CD4-positive, alpha-beta T cell treated with Interleukin-15 for 4 hours (primary cell): ENCODE measurements around the gene TOX4.
"Not testable (repeated sequence)": the region's sequence is repeated elsewhere in the genome, so short reads cannot be mapped to it uniquely, and the experiment has no call there.

Experiments used
- DNase-seq: peaks from one replicate; pipeline ENCODE4 v3.0.0-alpha.2; 2020; ENCODE audit warnings: low spot score

The TOX4 gene

GRCh38 chr14:21476925-21477681 is at the start of gene TOX4, which contains the start of gene RAB2B:
Gene TOX4, plus strand, starts transcription at chr14:21477195. Its CDS starts 84 bp downstream, at chr14:21477279.
Gene RAB2B, minus strand, starts transcription at chr14:21476959. Its CDS starts 87 bp downstream, at chr14:21476872.
- DNase-seq = peak; percentile 98

GRCh38 chr14:21428930-21429329 is 48.1 kb upstream of the TOX4 start:
- DNase-seq = no peak

- no peak for DNase-seq
These were observed 45.9 kb upstream of the TOX4 start for GRCh38 chr14:21431126-21431525.

GRCh38 chr14:21436567-21437062 is 40.4 kb upstream of the TOX4 start:
- DNase-seq = no peak

GRCh38 chr14:21437063-21437901 is 39.7 kb upstream of the TOX4 start:
- peak; percentile 99 for DNase-seq

- no peak for DNase-seq
These were observed 36.1 kb upstream of the TOX4 start for GRCh38 chr14:21440859-21441258.

GRCh38 chr14:21442657-21443056 is 34.3 kb upstream of the TOX4 start:
- not testable (repeated sequence) for DNase-seq

GRCh38 chr14:21449899-21450216 is 27.1 kb upstream of the TOX4 start:
- DNase-seq = no peak

GRCh38 chr14:21454843-21455544 is 22.0 kb upstream of the TOX4 start:
- no peak for DNase-seq

GRCh38 chr14:21455592-21455911 is 21.4 kb upstream of the TOX4 start:
- no peak for DNase-seq

- peak; percentile 100 for DNase-seq
These were observed 20.9 kb upstream of the TOX4 start, which contains the start of gene CHD8 for GRCh38 chr14:21455912-21456667. Gene CHD8, minus strand, starts transcription at chr14:21456123. Its CDS starts 24,480 bp downstream, at chr14:21431643.

GRCh38 chr14:21467616-21468015 is 9.4 kb upstream of the TOX4 start:
- DNase-seq = no peak

- no peak for DNase-seq
These were observed 1.1 kb upstream of the TOX4 start for GRCh38 chr14:21475767-21476522.

GRCh38 chr14:21476523-21476924 is 471 bp upstream of the TOX4 start:
- DNase-seq = no peak

GRCh38 chr14:21486640-21487087 is 9.7 kb downstream of the TOX4 start:
- DNase-seq = no peak

GRCh38 chr14:21494902-21495762 is 18.1 kb downstream of the TOX4 start:
- no peak for DNase-seq

GRCh38 chr14:21496453-21496852 is 19.5 kb downstream of the TOX4 start:
- DNase-seq = no peak

GRCh38 chr14:21498540-21499526 is 21.8 kb downstream of the TOX4 start:
- peak; percentile 61 for DNase-seq

GRCh38 chr14:21501568-21501967 is 24.6 kb downstream of the TOX4 start:
- DNase-seq = no peak
